GM12872 (cell line): Measurements from ENCODE around the gene GRID2.

Experiments
- CTCF ChIP-seq: IDR thresholded peaks from 3 replicates; pipeline ENCODE4 v1.5.1; 2011; ENCODE audit warnings: low read depth, mild to moderate bottlenecking, low read length, moderate library complexity; ENCODE audit not compliant: insufficient read depth

The GRID2 gene

GRCh38 chr4:93529692-93530372, 1226.1 kb downstream of the GRID2 start:
- no peak for TF ChIP-seq CTCF

GRCh38 chr4:93532234-93532633, 1228.5 kb downstream of the GRID2 start:
- TF ChIP-seq CTCF, result no peak

- no peak for TF ChIP-seq CTCF
These were observed 1236.8 kb downstream of the GRID2 start for GRCh38 chr4:93540562-93540961.

GRCh38 chr4:93561842-93562241, 1258.1 kb downstream of the GRID2 start:
- no peak for TF ChIP-seq CTCF

GRCh38 chr4:93568758-93569157, 1265.0 kb downstream of the GRID2 start:
- no peak for TF ChIP-seq CTCF

GRCh38 chr4:93573285-93573684, 1269.5 kb downstream of the GRID2 start:
- TF ChIP-seq CTCF, result no peak

- TF ChIP-seq CTCF, result no peak
These were observed 1275.2 kb downstream of the GRID2 start for GRCh38 chr4:93578942-93579341.
